AG09309 (cell line): Measurements from ENCODE around the gene GCHFR.

ENCODE experiments used
- DNase-seq: peaks from one replicate; pipeline ENCODE4 v3.0.0-alpha.2; 2010; ENCODE audit warnings: low read depth
- H3K4me3 ChIP-seq: 2 replicates; pipeline ENCODE4 v1.5.1; 2011; ENCODE audit warnings: mild to moderate bottlenecking, low read depth, low read length, moderate library complexity; ENCODE audit not compliant: control insufficient read depth
- CTCF ChIP-seq: IDR thresholded peaks from 2 replicates; pipeline ENCODE4 v1.5.1; 2011; ENCODE audit warnings: mild to moderate bottlenecking, low read depth, low read length, inconsistent platforms; ENCODE audit not compliant: insufficient read depth, control insufficient read depth; ENCODE audit errors: missing control alignments

Gene GCHFR

DNA sequence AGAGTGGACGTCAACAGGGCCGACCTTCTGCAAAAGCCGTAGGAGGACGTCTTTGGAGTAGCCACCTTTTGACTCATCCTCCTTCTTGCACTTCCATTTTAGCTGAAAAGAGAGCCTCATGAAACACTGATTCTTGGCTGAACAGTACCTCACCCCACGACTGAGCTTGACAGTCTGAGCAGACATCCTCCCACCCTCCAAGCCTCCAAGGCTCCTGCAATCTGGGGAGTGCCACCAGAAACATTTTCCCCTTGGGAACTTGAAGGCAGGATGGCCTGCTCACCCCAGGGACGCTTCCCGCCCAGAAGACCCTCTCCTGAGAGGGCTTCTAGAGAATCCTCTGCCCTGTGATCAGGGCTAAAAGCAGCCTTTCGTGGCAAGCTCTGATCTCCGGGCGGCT lies 11.1 kb downstream of the GCHFR start:
- TF ChIP-seq CTCF: no peak
- H3K4me3 ChIP-seq: no peak overlapping the region
- DNase-seq: no peak

- no peak for DNase-seq
- no peak for TF ChIP-seq CTCF
Observed at GRCh38 chr15:40775740-40776536, 12.1 kb downstream of the GCHFR start.

DNA sequence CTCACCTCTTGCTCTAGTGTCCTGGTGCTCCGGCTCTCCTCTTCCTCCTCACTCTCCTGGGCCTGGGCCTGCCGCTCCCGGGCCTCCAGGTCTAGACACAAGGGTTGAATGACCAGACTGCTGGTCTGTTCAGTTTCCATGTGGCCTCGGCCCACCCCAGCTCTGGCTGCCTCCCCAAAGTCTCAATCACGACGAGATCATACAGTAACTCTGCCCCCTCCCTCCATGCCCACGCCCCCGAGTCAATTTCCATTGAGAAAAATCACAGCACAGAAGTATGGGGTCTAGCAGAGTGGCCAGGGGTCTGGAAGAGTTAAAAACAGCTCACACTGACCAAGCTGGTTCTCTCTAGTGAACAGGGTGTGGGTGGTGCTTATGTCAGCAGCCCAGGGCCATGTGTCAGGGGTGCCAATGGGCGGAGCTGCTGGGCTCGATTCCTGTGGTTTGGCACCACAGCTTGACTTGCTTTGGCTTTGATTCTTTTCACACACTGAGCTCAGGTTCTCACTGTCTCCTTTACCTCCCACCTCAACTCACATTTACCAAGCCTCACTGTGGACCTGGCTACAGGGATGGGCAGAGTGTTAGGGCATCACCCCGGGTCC lies 12.8 kb downstream of the GCHFR start:
- TF ChIP-seq CTCF: no peak
- no peak overlapping the region for H3K4me3 ChIP-seq
- peak; percentile 45 for DNase-seq

More at GRCh38 chr15:40775740-40776536, 12.1 kb downstream of the GCHFR start:
- no peak overlapping the region for H3K4me3 ChIP-seq

DNA sequence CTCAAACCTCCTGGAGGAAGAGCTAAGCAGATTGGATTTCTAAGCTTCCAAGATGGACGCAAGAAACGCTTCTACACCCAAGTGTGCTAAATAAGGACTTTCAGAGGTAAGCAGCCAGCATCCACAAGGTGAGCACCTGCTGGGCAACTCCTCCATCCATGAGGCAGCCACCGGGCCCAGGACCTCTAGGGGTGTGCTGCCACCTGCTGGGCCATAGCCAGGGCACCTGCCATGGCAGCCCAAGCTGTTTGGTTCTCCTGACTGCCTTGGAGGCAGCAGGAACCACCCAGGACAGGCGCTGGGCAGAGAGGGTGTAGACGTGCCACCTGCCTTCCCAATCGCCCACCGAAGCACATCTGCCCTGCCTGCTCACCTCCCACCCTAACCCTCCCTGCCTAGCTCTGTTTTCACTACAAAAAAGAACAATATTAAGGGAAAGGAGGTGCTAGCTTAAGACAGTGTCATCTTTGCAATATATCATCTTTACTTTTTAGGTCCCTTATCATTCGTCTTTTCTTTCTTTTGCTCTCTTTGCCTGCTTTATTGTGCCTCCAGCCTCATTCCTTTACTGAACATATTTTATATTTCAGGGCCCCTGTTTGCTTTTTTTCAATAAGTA lies 18.9 kb downstream of the GCHFR start:
- no peak overlapping the region for H3K4me3 ChIP-seq
- peak; percentile 48 for TF ChIP-seq CTCF
- no peak for DNase-seq

GRCh38 chr15:40785164-40785563 lies 21.3 kb downstream of the GCHFR start:
- H3K4me3 ChIP-seq: no peak overlapping the region
- DNase-seq: no peak
- peak; percentile 3 for TF ChIP-seq CTCF

DNA sequence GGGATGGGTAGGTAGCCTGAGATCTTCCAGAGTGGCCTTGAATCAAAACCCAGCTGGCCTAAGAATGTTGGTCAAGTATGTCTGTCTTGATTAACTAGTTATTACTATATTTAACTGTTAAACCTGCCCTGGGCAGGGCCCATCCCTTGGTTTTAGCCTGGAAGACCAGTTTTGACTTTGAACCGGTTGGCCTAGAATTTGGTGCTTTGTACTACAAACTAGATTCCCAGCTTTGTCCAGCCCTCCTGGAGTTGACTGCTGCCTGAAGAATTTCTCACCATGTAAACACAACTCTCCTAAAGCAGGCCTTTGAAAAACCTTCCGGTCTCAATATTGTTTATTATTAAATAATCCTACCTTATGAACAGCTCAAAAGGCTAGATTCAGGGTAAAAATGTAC lies 21.9 kb downstream of the GCHFR start:
- TF ChIP-seq CTCF: no peak
- DNase-seq: no peak
- no peak overlapping the region for H3K4me3 ChIP-seq
